Endothelial cell of umbilical vein (primary cell): ENCODE data around the gene SZT2. TPM values are rescaled to one million over a fixed set of nuclear protein-coding genes. Genes with fewer than 3 reads are reported as not detected.

Experiments used
- BruUV-seq: library from RNA; stranded (reverse); fragments of 400-500 nt; replicated peaks from 2 replicates; lab custom pipeline; 2021; lab: Mats Ljungman, UMichigan
- CTCF ChIA-PET: fragments of 300-600, 350-600 bp; sonication (Branson Sonifier 250); formaldehyde crosslinking; loops from one replicate; lab custom pipeline; 2021; ENCODE audit warnings: antibody characterized with exemption, inconsistent platforms; lab: Charles Lee
- POLR2A ChIA-PET: fragments of 300-600, 350-600 bp; sonication (Branson Sonifier 250); formaldehyde crosslinking; loops from one replicate; lab custom pipeline; 2021; ENCODE audit warnings: antibody characterized with exemption, inconsistent platforms; lab: Charles Lee
- DNase-seq: peaks from one replicate; pipeline ENCODE4 v3.0.0-alpha.2; 2011; ENCODE audit warnings: low read depth, low spot score
- FAIRE-seq: peaks from 2 replicates; lab custom pipeline; 2011; peaks lifted over from hg19 to GRCh38; lab: Jason Lieb, UNC
- H2AFZ ChIP-seq: 2 replicates; pipeline ENCODE4 v1.6.0; 2012; ENCODE audit warnings: low read depth, low read length, control low read depth, inconsistent platforms
- H3K27ac ChIP-seq: 2 replicates; pipeline ENCODE4 v1.5.1; 2011; ENCODE audit warnings: low read depth, mild to moderate bottlenecking, control low read depth, low read length, moderate library complexity; ENCODE audit not compliant: insufficient read depth
- H3K27me3 ChIP-seq, 2 experiments: 2 replicates each; pipeline versions ENCODE4 v1.6.0 to v1.6.1; 2011; ENCODE audit warnings: low read length in 2 of 2, mixed read lengths in 1 of 2; ENCODE audit not compliant: control insufficient read depth in 2 of 2, insufficient read depth in 2 of 2
- H3K36me3 ChIP-seq, 2 experiments: 2 replicates in 1 of 2; 3 replicates in 1 of 2; pipeline ENCODE4 v1.5.1; 2011; ENCODE audit warnings: low read length in 2 of 2, mild to moderate bottlenecking in 1 of 2, moderate library complexity in 1 of 2; ENCODE audit not compliant: control insufficient read depth in 2 of 2, insufficient read depth in 2 of 2; ENCODE audit errors: extremely low read depth in 1 of 2
- H3K4me1 ChIP-seq: 3 replicates; pipeline ENCODE4 v1.5.1; 2011; ENCODE audit warnings: mild to moderate bottlenecking, low read length; ENCODE audit not compliant: control insufficient read depth, insufficient read depth; ENCODE audit errors: extremely low read depth
- H3K4me2 ChIP-seq: 2 replicates; pipeline ENCODE4 v1.6.1; 2011; ENCODE audit warnings: low read length, control low read depth, mixed read lengths; ENCODE audit not compliant: insufficient read depth
- H3K4me3 ChIP-seq, 3 experiments: fragments of 200-600 bp in 1 of 3; sonication (generic), shearing (Covaris generic) in 1 of 3; replicated peaks in 1 of 3; 2 replicates each; pipeline ENCODE4 v1.5.1; 2011 to 2016; ENCODE audit warnings: control low read depth in 3 of 3, low read length in 3 of 3, mild to moderate bottlenecking in 2 of 3, inconsistent platforms in 1 of 3, low read depth in 1 of 3, moderate library complexity in 1 of 3; ENCODE audit not compliant: insufficient read depth in 1 of 3
- H3K79me2 ChIP-seq: 2 replicates; pipeline ENCODE4 v1.6.0; 2012; ENCODE audit warnings: low read length, inconsistent platforms; ENCODE audit not compliant: control insufficient read depth, insufficient read depth
- H3K9ac ChIP-seq: replicated peaks from 2 replicates; pipeline ENCODE3; 2011; ENCODE audit warnings: low read length, control low read depth; ENCODE audit not compliant: insufficient read depth; ENCODE audit errors: extremely low read depth
- H3K9me1 ChIP-seq: replicated peaks from 3 replicates; pipeline ENCODE4 v1.6.0; 2011; ENCODE audit warnings: mild to moderate bottlenecking, low read length; ENCODE audit not compliant: control insufficient read depth, insufficient read depth; ENCODE audit errors: extremely low read depth
- H3K9me3 ChIP-seq: replicated peaks from 2 replicates; pipeline ENCODE4 v1.5.1; 2012; ENCODE audit warnings: low read length, inconsistent platforms; ENCODE audit not compliant: control insufficient read depth, insufficient read depth
- H4K20me1 ChIP-seq: replicated peaks from 2 replicates; pipeline ENCODE3; 2011; ENCODE audit warnings: mild to moderate bottlenecking, low read length; ENCODE audit not compliant: control insufficient read depth, insufficient read depth; ENCODE audit errors: extremely low read depth
- EZH2 ChIP-seq: IDR thresholded peaks from 2 replicates; pipeline ENCODE4 v1.6.1; 2012; ENCODE audit warnings: borderline replicate concordance, low read depth, mild to moderate bottlenecking, moderate library complexity, low read length, inconsistent platforms; ENCODE audit not compliant: severe bottlenecking
- FOS ChIP-seq: IDR thresholded peaks from 2 replicates; pipeline ENCODE4 v1.6.1; 2011; ENCODE audit warnings: mild to moderate bottlenecking, low read length, moderate library complexity, borderline replicate concordance; ENCODE audit not compliant: insufficient read depth
- GATA2 ChIP-seq: IDR thresholded peaks from 2 replicates; pipeline ENCODE4 v1.7.0; 2011; ENCODE audit warnings: low read depth, mild to moderate bottlenecking, moderate library complexity, mixed read lengths, low read length; ENCODE audit not compliant: insufficient read length, insufficient read depth
- JUN ChIP-seq: IDR thresholded peaks from 2 replicates; pipeline ENCODE4 v1.6.1; 2011; ENCODE audit warnings: borderline replicate concordance, low read depth; ENCODE audit not compliant: insufficient read length, insufficient read depth
- MAX ChIP-seq: IDR thresholded peaks from 2 replicates; pipeline ENCODE4 v1.6.1; 2011; ENCODE audit not compliant: insufficient read depth, insufficient read length
- MYC ChIP-seq: IDR thresholded peaks from one replicate; pipeline ENCODE4 v1.6.1; 2011; ENCODE audit warnings: mild to moderate bottlenecking, low read depth, low read length
- POLR2A ChIP-seq: IDR thresholded peaks from 2 replicates; pipeline ENCODE4 v1.6.1; 2012; ENCODE audit warnings: low read depth, mild to moderate bottlenecking, control low read depth, low read length
- POLR2AphosphoS5 ChIP-seq: IDR thresholded peaks from 2 replicates; pipeline ENCODE4 v1.6.1; 2012; ENCODE audit warnings: low read depth, mild to moderate bottlenecking, control low read depth, low read length, moderate library complexity; ENCODE audit not compliant: insufficient read depth
- dilution Hi-C: fragments of 300-500 bp; cut with MboI; formaldehyde crosslinking; loops from one replicate; pipeline ENCODE4 v1.15.0; 2019; ENCODE audit warnings: low sequenced_read_pairs; ENCODE audit not compliant: extremely low pct_ligation_motif_present
- intact Hi-C: fragments of 100-400 bp; cut with micrococcal nuclease; formaldehyde crosslinking; loops from one replicate; pipeline ENCODE4 v1.10.0; 2022
- polyA plus RNA-seq, 4 experiments: library from polyadenylated mRNA; depleted of rRNA in 3 of 4; stranded (reverse) in 3 of 4; unstranded in 1 of 4; fragments of >200 nt; gene quantifications; 2 replicates each; pipeline versions ENCODE4 v1.2.1 to v1.2.3, GENCODE V29; 2011 to 2012; ENCODE audit warnings: missing spikeins in 1 of 4
- total RNA-seq: library from RNA; stranded (reverse); gene quantifications from 2 replicates; pipeline ENCODE4 v1.2.3, GENCODE V29; 2021
- TF ChIP-seq, protein P1 (sequence below), 2 donors: IDR thresholded peaks; 1 replicate in 1 of 2; 2 replicates in 1 of 2; pipeline ENCODE4 v1.5.1; 2011; ENCODE audit warnings: low read length in 2 of 2, mild to moderate bottlenecking in 2 of 2, moderate library complexity in 2 of 2, control low read depth in 1 of 2, inconsistent platforms in 1 of 2, low read depth in 1 of 2; ENCODE audit not compliant: insufficient read depth in 1 of 2; ENCODE audit errors: extremely low read depth in 1 of 2

SZT2 gene
- total and polyA plus RNA-seq, 2 donors (not counting 3 experiments of a cell fraction or from before 2014, with no cell fraction given): 11.4 to 49.9 TPM

- Histone ChIP-seq H3K9ac (no peak overlapping the region), H3K36me3 (peaks cover 0 to 30% of the 10 kb centered on the region in 2 experiments), H3K9me3 (no peaks in the 10 kb centered on the region), H3K79me2 (no peaks in the 10 kb centered on the region), H3K27ac (no peak overlapping the region), H3K4me3 (no peak overlapping the region), H4K20me1 (no peaks in the 10 kb centered on the region), H3K9me1 (no peaks in the 10 kb centered on the region), H3K4me2 (no peak overlapping the region), H2AFZ (no peak overlapping the region), H3K4me1 (no peaks in the 10 kb centered on the region), H3K27me3 (no peaks in the 10 kb centered on the region)
- dilution Hi-C loops (no loop called here), intact Hi-C loops (no loop called here)
- ChIA-PET POLR2A (no interaction called here), CTCF (interaction anchor here (0.7 kb wide), 1 partner anchor 22 kb away, joined by 3 read pairs; no protein-coding TSS in a partner anchor)
- TF ChIP-seq GATA2: no peak
- no peak for TF ChIP-seq POLR2AphosphoS5
- no peak for TF ChIP-seq MYC
- TF ChIP-seq MAX: no peak
- TF ChIP-seq EZH2: no peak
- TF ChIP-seq FOS: no peak
- TF ChIP-seq, protein P1, sequence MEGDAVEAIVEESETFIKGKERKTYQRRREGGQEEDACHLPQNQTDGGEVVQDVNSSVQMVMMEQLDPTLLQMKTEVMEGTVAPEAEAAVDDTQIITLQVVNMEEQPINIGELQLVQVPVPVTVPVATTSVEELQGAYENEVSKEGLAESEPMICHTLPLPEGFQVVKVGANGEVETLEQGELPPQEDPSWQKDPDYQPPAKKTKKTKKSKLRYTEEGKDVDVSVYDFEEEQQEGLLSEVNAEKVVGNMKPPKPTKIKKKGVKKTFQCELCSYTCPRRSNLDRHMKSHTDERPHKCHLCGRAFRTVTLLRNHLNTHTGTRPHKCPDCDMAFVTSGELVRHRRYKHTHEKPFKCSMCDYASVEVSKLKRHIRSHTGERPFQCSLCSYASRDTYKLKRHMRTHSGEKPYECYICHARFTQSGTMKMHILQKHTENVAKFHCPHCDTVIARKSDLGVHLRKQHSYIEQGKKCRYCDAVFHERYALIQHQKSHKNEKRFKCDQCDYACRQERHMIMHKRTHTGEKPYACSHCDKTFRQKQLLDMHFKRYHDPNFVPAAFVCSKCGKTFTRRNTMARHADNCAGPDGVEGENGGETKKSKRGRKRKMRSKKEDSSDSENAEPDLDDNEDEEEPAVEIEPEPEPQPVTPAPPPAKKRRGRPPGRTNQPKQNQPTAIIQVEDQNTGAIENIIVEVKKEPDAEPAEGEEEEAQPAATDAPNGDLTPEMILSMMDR (IDR thresholded peaks at IDR 0.05; ENCODE audit: extremely low read depth in 1 of 2, insufficient read depth in 1 of 2, low read depth in 1 of 2, low read length in 2 of 2): no peak
- TF ChIP-seq JUN: no peak
- no peak for TF ChIP-seq POLR2A
- FAIRE-seq (no peak), DNase-seq (no peak)
- BruUV-seq: no TSS peak
Measured at GRCh38 chr1:43436371-43436770, 46.7 kb downstream of the SZT2 start.
